Peyer's patch (tissue), 4 donors: Measurements from ENCODE around the gene LIPM.

Experiments
- POLR2A ChIP-seq, 2 donors: fragments of 450-650 bp; IDR thresholded peaks; one replicate each; pipeline ENCODE4 v1.5.1; 2017; ENCODE audit warnings: antibody characterized with exemption in 2 of 2, mild to moderate bottlenecking in 2 of 2, moderate library complexity in 2 of 2
- TF ChIP-seq, protein P1 (sequence below), 6 experiments: fragments of 450-650 bp in 4 of 6; fragments of 200-600 bp in 2 of 6; sonication (generic) in 1 of 6; IDR thresholded peaks; one replicate each; pipeline ENCODE4 v1.5.1; 2017 to 2019; ENCODE audit warnings: antibody characterized with exemption in 6 of 6, mild to moderate bottlenecking in 3 of 6, moderate library complexity in 1 of 6

DNA sequence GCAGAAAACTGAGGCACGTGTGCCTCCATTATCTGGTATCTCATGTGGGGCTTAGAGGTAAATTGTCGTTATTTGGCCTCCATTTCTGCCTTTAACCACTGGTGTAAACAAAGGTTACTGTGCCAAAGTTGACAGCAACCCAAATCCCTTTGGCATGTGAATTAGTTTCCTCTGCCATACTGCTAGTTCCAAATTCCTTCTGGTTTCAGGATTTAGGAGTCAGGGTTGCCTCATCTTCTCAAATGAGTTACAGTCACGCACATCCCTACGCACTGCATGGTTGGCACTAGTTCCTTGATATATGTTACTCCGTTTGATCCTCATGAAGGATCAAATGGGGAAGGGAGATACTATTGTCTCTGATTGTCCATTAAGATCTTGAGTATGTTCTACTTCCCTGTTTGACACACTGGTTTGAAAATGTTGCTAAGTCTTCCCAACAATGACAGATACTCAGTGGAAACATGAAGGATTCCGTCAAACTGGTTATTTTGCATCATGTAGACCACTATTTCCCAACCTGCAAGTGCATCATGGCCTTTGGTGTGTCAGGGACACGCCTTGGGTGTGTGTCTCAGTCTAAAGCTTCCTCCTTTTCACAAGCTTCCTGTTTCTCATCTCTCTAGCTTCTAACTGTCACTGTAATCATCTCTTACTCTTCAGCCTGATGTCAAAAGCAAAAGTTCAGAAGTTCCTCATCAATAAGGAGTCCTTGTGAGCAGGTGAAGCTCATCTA lies 43.0 kb upstream of the LIPM start, which contains the start of gene LIPN:
- TF ChIP-seq, protein P1, sequence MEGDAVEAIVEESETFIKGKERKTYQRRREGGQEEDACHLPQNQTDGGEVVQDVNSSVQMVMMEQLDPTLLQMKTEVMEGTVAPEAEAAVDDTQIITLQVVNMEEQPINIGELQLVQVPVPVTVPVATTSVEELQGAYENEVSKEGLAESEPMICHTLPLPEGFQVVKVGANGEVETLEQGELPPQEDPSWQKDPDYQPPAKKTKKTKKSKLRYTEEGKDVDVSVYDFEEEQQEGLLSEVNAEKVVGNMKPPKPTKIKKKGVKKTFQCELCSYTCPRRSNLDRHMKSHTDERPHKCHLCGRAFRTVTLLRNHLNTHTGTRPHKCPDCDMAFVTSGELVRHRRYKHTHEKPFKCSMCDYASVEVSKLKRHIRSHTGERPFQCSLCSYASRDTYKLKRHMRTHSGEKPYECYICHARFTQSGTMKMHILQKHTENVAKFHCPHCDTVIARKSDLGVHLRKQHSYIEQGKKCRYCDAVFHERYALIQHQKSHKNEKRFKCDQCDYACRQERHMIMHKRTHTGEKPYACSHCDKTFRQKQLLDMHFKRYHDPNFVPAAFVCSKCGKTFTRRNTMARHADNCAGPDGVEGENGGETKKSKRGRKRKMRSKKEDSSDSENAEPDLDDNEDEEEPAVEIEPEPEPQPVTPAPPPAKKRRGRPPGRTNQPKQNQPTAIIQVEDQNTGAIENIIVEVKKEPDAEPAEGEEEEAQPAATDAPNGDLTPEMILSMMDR (IDR thresholded peaks at IDR 0.05) = no peak
- no peak for TF ChIP-seq POLR2A (IDR thresholded peaks at IDR 0.05)
